Activated naive CD8-positive, alpha-beta T cell (primary cell): Measurements from ENCODE around the gene PPP1R12B.
"Not testable (repeated sequence)": the region's sequence is repeated elsewhere in the genome, so short reads cannot be mapped to it uniquely, and the experiment has no call there.

Experiments
- H3K27ac Mint-ChIP-seq: one replicate; pipeline ENCODE4 v1.8.0; 2021; ENCODE audit warnings: mixed read lengths
- H3K27me3 Mint-ChIP-seq: one replicate; pipeline ENCODE4 v1.8.0; 2021; ENCODE audit warnings: mixed read lengths
- H3K36me3 Mint-ChIP-seq: one replicate; pipeline ENCODE4 v1.8.0; 2021; ENCODE audit warnings: mixed read lengths
- H3K4me1 Mint-ChIP-seq: one replicate; pipeline ENCODE4 v1.8.0; 2021; ENCODE audit warnings: low read depth, mixed read lengths
- H3K4me3 Mint-ChIP-seq: one replicate; pipeline ENCODE4 v1.8.0; 2021; ENCODE audit warnings: mild to moderate bottlenecking, mixed read lengths
- H3K9me3 Mint-ChIP-seq: one replicate; pipeline ENCODE4 v1.8.0; 2021; ENCODE audit warnings: low read depth, mixed read lengths

Gene PPP1R12B

DNA sequence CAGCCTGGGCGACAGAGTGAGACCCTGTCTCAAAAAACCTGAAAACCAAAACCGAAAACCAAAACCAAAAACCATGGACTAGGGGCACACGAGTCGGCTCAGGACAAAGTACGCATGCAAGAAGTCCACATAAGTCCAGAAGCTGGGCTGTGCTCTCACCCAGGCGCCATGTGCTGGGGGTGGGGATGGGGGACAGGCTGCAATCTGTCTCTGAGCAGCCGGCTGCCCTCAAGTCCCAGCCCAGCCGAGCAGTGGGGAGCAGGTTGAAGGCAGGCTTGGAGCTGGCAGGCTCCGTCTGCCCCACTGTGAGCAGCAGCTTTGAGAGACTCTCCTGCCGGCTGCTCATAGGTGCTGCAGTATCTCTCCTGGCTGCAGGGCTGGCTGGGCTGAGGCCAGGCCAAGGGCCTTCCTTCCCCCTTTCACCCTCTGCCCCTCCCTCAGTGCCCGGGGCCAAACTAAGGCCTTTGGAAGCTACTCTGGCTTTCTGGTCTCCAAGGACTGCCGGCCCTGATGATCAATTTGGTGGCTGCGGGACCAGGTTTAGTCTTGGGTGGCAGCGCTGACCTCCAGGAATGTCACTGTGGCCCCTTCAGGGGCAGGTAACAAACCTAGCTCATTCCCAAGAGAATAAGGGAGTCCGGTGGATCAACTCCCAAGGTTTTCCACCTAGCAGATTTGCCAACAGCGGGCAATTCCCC is 289.0 kb downstream of the PPP1R12B start:
- peaks cover 27% of the 10 kb centered on the region for H3K27me3 Mint-ChIP-seq
- H3K4me3 Mint-ChIP-seq, H3K36me3 Mint-ChIP-seq, H3K4me1 Mint-ChIP-seq, H3K9me3 Mint-ChIP-seq, H3K27ac Mint-ChIP-seq: not testable (repeated sequence)

- Mint-ChIP-seq H3K27me3 (peaks cover 23% of the 10 kb centered on the region), H3K9me3 (no peaks in the 10 kb centered on the region), H3K4me3 (no peak overlapping the region), H3K27ac (no peak overlapping the region), H3K36me3 (no peaks in the 10 kb centered on the region), H3K4me1 (peaks cover 10% of the 10 kb centered on the region)
These were observed 289.7 kb downstream of the PPP1R12B start for GRCh38 chr1:202638019-202638700.

- not testable (repeated sequence) for H3K36me3 Mint-ChIP-seq, H3K27ac Mint-ChIP-seq, H3K9me3 Mint-ChIP-seq, H3K4me3 Mint-ChIP-seq
- H3K4me1 Mint-ChIP-seq = peaks cover 14% of the 10 kb centered on the region
- peaks cover 21% of the 10 kb centered on the region for H3K27me3 Mint-ChIP-seq
These were observed 290.3 kb downstream of the PPP1R12B start for GRCh38 chr1:202638701-202639305.

- Mint-ChIP-seq H3K27ac (no peak overlapping the region), H3K4me3 (no peak overlapping the region), H3K9me3 (no peaks in the 10 kb centered on the region), H3K36me3 (no peaks in the 10 kb centered on the region), H3K27me3 (peaks cover 20% of the 10 kb centered on the region), H3K4me1 (peaks cover 18% of the 10 kb centered on the region)
These were observed 291.0 kb downstream of the PPP1R12B start for GRCh38 chr1:202639500-202639899.

- no peak overlapping the region for H3K27ac Mint-ChIP-seq
- no peaks in the 10 kb centered on the region for H3K36me3 Mint-ChIP-seq
- H3K4me1 Mint-ChIP-seq = peaks cover 23% of the 10 kb centered on the region
- H3K27me3 Mint-ChIP-seq = peaks cover 26% of the 10 kb centered on the region
- H3K4me3 Mint-ChIP-seq = no peak overlapping the region
- H3K9me3 Mint-ChIP-seq = no peaks in the 10 kb centered on the region
These were observed 293.7 kb downstream of the PPP1R12B start for GRCh38 chr1:202642212-202642611.
